Measurements from ENCODE around the gene PARD3.

PARD3 gene

DNA sequence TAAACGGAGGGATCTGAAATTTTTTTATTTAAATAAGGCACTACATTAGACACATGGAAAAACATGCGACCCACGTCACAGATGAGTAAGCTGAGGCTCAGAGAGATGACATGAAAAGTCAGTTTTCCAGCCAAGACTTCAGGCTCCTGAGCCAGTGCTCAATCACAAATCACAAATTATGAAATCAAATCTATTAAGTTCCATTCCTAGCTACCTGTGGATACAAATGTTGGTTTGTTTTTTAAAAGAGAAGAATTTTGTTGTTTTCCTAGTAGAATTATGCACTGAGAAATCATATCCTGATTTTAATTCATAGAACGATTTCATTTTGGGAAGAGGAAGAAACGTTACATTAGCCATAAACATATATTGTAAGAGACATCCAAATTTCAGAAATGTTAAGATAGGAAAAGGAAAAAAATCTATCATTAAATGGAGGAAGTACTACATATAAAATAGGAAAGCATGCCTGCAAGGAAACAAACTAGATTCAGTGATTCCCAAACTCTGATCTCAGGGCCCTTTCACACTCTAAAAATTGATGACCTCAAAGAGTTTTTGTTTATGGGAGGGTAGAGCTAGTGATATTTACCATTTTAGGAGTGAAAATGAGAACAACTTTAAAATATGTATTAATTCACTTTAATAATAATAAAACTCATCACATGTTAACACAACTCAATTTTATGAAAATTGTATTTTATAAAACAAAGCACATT is 340.4 kb downstream of the PARD3 start:
- H3K4me3 ChIP-seq (ENCODE audit: low read depth, low read length): no peak overlapping the region
- TF ChIP-seq, protein P1, sequence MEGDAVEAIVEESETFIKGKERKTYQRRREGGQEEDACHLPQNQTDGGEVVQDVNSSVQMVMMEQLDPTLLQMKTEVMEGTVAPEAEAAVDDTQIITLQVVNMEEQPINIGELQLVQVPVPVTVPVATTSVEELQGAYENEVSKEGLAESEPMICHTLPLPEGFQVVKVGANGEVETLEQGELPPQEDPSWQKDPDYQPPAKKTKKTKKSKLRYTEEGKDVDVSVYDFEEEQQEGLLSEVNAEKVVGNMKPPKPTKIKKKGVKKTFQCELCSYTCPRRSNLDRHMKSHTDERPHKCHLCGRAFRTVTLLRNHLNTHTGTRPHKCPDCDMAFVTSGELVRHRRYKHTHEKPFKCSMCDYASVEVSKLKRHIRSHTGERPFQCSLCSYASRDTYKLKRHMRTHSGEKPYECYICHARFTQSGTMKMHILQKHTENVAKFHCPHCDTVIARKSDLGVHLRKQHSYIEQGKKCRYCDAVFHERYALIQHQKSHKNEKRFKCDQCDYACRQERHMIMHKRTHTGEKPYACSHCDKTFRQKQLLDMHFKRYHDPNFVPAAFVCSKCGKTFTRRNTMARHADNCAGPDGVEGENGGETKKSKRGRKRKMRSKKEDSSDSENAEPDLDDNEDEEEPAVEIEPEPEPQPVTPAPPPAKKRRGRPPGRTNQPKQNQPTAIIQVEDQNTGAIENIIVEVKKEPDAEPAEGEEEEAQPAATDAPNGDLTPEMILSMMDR (IDR thresholded peaks at IDR 0.05; ENCODE audit: control insufficient read depth, extremely low read depth, insufficient read depth): no peak

DNA sequence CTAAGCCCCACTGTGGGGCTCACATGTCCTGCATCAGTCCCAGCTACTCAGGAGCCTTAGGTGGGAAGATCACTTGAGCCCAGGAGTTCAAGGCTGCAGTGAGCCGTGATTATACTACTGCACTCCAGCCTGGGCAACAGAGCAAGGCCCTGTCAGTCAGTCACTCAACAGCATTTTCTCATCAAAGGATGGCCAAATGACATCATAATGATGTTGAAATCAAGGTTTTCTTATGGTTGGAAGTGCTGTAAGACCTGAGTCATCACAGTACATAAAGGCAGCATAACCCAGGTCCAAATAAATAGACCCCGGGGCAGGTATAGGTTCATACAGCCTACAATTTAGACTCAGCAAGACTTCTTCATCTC is 341.1 kb downstream of the PARD3 start:
- H3K4me3 ChIP-seq (ENCODE audit: low read depth, low read length): no peak overlapping the region
- no peak for DNase-seq (ENCODE audit: low read depth)
- TF ChIP-seq, protein P1 (IDR thresholded peaks at IDR 0.05; ENCODE audit: control insufficient read depth, extremely low read depth, insufficient read depth): no peak

More for the DNA sequence above, 340.4 kb downstream of the PARD3 start:
- DNase-seq (ENCODE audit: low read depth): no peak

- TF ChIP-seq, protein P1 (IDR thresholded peaks at IDR 0.05; ENCODE audit: control insufficient read depth, extremely low read depth, insufficient read depth): no peak
- H3K4me3 ChIP-seq (ENCODE audit: low read depth, low read length): no peak overlapping the region
- DNase-seq (ENCODE audit: low read depth): peak; percentile 36
Measured at GRCh38 chr10:34473174-34474008, 341.7 kb downstream of the PARD3 start.

- TF ChIP-seq, protein P1 (IDR thresholded peaks at IDR 0.05; ENCODE audit: control insufficient read depth, extremely low read depth, insufficient read depth): no peak
- no peak overlapping the region for H3K4me3 ChIP-seq (ENCODE audit: low read depth, low read length)
Measured at GRCh38 chr10:34470307-34470706, 344.8 kb downstream of the PARD3 start.

DNA sequence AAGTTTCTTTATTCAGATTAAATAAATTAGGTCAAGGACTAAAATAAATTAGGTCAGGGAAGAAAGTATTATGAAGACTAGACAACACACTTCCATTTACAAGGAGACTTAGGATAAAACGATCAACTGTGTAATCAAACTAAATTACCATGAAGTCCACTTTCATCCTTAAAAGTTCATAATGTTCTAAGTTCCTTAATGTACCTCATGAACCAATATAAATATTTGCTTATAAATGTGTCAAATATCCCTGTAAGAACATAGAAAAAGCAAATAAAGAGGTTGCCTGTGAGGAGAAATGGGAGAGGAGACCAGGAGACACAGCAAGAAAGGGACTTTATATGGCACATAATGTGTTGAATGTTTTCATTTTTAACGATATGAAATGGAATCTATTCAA is 345.6 kb downstream of the PARD3 start:
- peak; percentile 73 for DNase-seq (ENCODE audit: low read depth)
- no peak overlapping the region for H3K4me3 ChIP-seq (ENCODE audit: low read depth, low read length)
- TF ChIP-seq, protein P1 (IDR thresholded peaks at IDR 0.05; ENCODE audit: control insufficient read depth, extremely low read depth, insufficient read depth): no peak

More at GRCh38 chr10:34470307-34470706, 344.8 kb downstream of the PARD3 start:
- DNase-seq (ENCODE audit: low read depth): no peak

DNA sequence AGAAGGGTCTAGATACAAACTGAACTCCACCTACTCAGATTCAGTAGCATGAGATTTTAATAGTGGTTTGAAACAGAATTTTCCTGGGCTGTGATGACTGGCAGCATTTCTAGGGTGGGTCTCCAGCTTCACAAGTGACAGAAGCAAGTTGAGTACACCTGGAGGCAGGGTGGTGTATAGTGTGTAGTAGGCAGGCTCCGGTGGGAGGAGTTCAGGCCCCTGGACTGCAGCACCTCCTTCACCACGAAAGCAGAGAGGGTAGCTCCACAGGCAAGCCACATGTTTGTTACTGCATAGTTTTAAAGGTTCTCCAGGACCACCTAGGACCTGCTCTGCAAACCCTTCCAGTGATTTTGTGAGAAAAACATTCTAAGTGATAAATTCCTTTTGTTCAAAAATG is 347.2 kb downstream of the PARD3 start:
- no peak for DNase-seq (ENCODE audit: low read depth)
- no peak overlapping the region for H3K4me3 ChIP-seq (ENCODE audit: low read depth, low read length)
- TF ChIP-seq, protein P1 (IDR thresholded peaks at IDR 0.05; ENCODE audit: control insufficient read depth, extremely low read depth, insufficient read depth): no peak
